ENCODE results near the gene NCAM1. TPM values are rescaled to one million over a fixed set of nuclear protein-coding genes. Genes with fewer than 3 reads are reported as not detected.
A peak's percentile ranks its signal among the peaks of the same experiment; 100 is the strongest.
"Not testable (repeated sequence)": the region's sequence is repeated elsewhere in the genome, so short reads cannot be mapped to it uniquely, and the experiment has no call there.

Gene NCAM1
- 10 to 100 TPM; 64.4 to 77.8 (median 73.2) TPM for polyA plus RNA-seq (ENCODE audit: insufficient read length in 3 of 3)
- long read RNA-seq, donor 1, partial matches to known transcripts, result 0 of 3 reads
- long read RNA-seq, donor 1, other reads (novel, unspliced or antisense), result 0 of 3 reads
- long read RNA-seq, donor 2, transcript NCAM1-216 (3 exons, 560 nt), result major isoform, 5 of 5 reads
- long read RNA-seq, donor 2, partial matches to known transcripts, result 0 of 5 reads
- long read RNA-seq, donor 2, other reads (novel, unspliced or antisense), result 0 of 5 reads
- long read RNA-seq, donor 3, transcript NCAM1-216 (3 exons, 560 nt), result major isoform, 10 of 28 reads
- long read RNA-seq, donor 3, partial matches to known transcripts, result 18 of 28 reads
- long read RNA-seq, donor 3, other reads (novel, unspliced or antisense), result 0 of 28 reads
- long read RNA-seq, donor 4, transcript NCAM1-216 (3 exons, 560 nt), result major isoform, 5 of 5 reads
- long read RNA-seq, donor 4, partial matches to known transcripts, result 0 of 5 reads
- long read RNA-seq, donor 4, other reads (novel, unspliced or antisense), result 0 of 5 reads
- long read RNA-seq, donor 5, transcript NCAM1-216 (3 exons, 560 nt), result major isoform, 5 of 5 reads
- long read RNA-seq, donor 5, partial matches to known transcripts, result 0 of 5 reads
- long read RNA-seq, donor 5, other reads (novel, unspliced or antisense), result 0 of 5 reads
- long read RNA-seq, donor 6, partial matches to known transcripts, result 0 of 3 reads
- long read RNA-seq, donor 6, other reads (novel, unspliced or antisense), result 0 of 3 reads
- long read RNA-seq, donor 7, transcript NCAM1-216 (3 exons, 560 nt), result major isoform, 19 of 29 reads
- long read RNA-seq, donor 7, partial matches to known transcripts, result 10 of 29 reads
- long read RNA-seq, donor 7, other reads (novel, unspliced or antisense), result 0 of 29 reads
- long read RNA-seq, donor 8, transcript NCAM1-216 (3 exons, 560 nt), result major isoform, 8 of 25 reads
- long read RNA-seq, donor 8, partial matches to known transcripts, result 11 of 25 reads
- long read RNA-seq, donor 8, other reads (novel, unspliced or antisense), result 6 of 25 reads
- long read RNA-seq, donor 9, transcript NCAM1-216 (3 exons, 560 nt), result major isoform, 9 of 34 reads
- long read RNA-seq, donor 9, partial matches to known transcripts, result 20 of 34 reads
- long read RNA-seq, donor 9, other reads (novel, unspliced or antisense), result 5 of 34 reads
- long read RNA-seq, donor 10, transcript NCAM1-216 (3 exons, 560 nt), result major isoform, 7 of 7 reads
- long read RNA-seq, donor 10, partial matches to known transcripts, result 0 of 7 reads
- long read RNA-seq, donor 10, other reads (novel, unspliced or antisense), result 0 of 7 reads
- long read RNA-seq, donor 11, transcript NCAM1-216 (3 exons, 560 nt), result major isoform, 9 of 21 reads
- long read RNA-seq, donor 11, partial matches to known transcripts, result 12 of 21 reads
- long read RNA-seq, donor 11, other reads (novel, unspliced or antisense), result 0 of 21 reads
- long read RNA-seq, donor 12, transcript NCAM1-216 (3 exons, 560 nt), result major isoform, 11 of 22 reads
- long read RNA-seq, donor 12, partial matches to known transcripts, result 11 of 22 reads
- long read RNA-seq, donor 12, other reads (novel, unspliced or antisense), result 0 of 22 reads
- long read RNA-seq, donor 13, transcript NCAM1-216 (3 exons, 560 nt), result major isoform, 7 of 8 reads
- long read RNA-seq, donor 13, partial matches to known transcripts, result 0 of 8 reads
- long read RNA-seq, donor 13, other reads (novel, unspliced or antisense), result 0 of 8 reads
- long read RNA-seq, donor 14, result 0 reads
- long read RNA-seq, donor 15, transcript NCAM1-216 (3 exons, 560 nt), result major isoform, 6 of 20 reads
- long read RNA-seq, donor 15, partial matches to known transcripts, result 14 of 20 reads
- long read RNA-seq, donor 15, other reads (novel, unspliced or antisense), result 0 of 20 reads
- long read RNA-seq, donor 16, transcript NCAM1-216 (3 exons, 560 nt), result major isoform, 6 of 33 reads
- long read RNA-seq, donor 16, partial matches to known transcripts, result 27 of 33 reads
- long read RNA-seq, donor 16, other reads (novel, unspliced or antisense), result 0 of 33 reads

- peak; percentile 96 for DNase-seq
Observed at GRCh38 chr11:112961146-112961668, at the start of gene NCAM1. TSS of gene NCAM1 (plus strand) at chr11:112961420.

GRCh38 chr11:112922606-112923005 is 38.6 kb upstream of the NCAM1 start:
- DNase-seq, result no peak

GRCh38 chr11:112924836-112925235 is 36.4 kb upstream of the NCAM1 start:
- not testable (repeated sequence) for DNase-seq

- DNase-seq, result no peak
Observed at GRCh38 chr11:112925516-112926310, 35.5 kb upstream of the NCAM1 start.

GRCh38 chr11:112928136-112928535 is 33.1 kb upstream of the NCAM1 start:
- peak; percentile 58 for DNase-seq

- no peak for DNase-seq
Observed at GRCh38 chr11:112929432-112929831, 31.8 kb upstream of the NCAM1 start.

GRCh38 chr11:112931703-112932102 is 29.5 kb upstream of the NCAM1 start:
- no peak for DNase-seq

GRCh38 chr11:112932593-112932992 is 28.6 kb upstream of the NCAM1 start:
- no peak for DNase-seq

- DNase-seq, result no peak
Observed at GRCh38 chr11:112933970-112934369, 27.2 kb upstream of the NCAM1 start.

GRCh38 chr11:112941104-112941503 is 20.1 kb upstream of the NCAM1 start:
- DNase-seq, result peak; percentile 24

- DNase-seq, result no peak
Observed at GRCh38 chr11:112942966-112943643, 18.1 kb upstream of the NCAM1 start.

GRCh38 chr11:112946866-112947265 is 14.4 kb upstream of the NCAM1 start:
- DNase-seq, result no peak

GRCh38 chr11:112949781-112950575 is 11.2 kb upstream of the NCAM1 start:
- DNase-seq, result no peak

- DNase-seq, result peak; percentile 31
Observed at GRCh38 chr11:112958670-112959069, 2.5 kb upstream of the NCAM1 start.

GRCh38 chr11:112961751-112962578 is 745 bp downstream of the NCAM1 start:
- peak; percentile 33 for DNase-seq

GRCh38 chr11:112962579-112963367 is 1.6 kb downstream of the NCAM1 start:
- peak; percentile 69 for DNase-seq
